ENCODE data around the gene CXCL11.
"Not testable (repeated sequence)": the region's sequence is repeated elsewhere in the genome, so short reads cannot be mapped to it uniquely, and the experiment has no call there.

Gene CXCL11

GRCh38 chr4:76000279-76000678 is 35.6 kb downstream of the CXCL11 start:
- DNase-seq = no peak

GRCh38 chr4:75998525-75999147 is 37.2 kb downstream of the CXCL11 start:
- DNase-seq = not testable (repeated sequence)

GRCh38 chr4:75997946-75998345 is 37.9 kb downstream of the CXCL11 start:
- no peak for DNase-seq

- DNase-seq = no peak
Observed at GRCh38 chr4:75997081-75997480, 38.8 kb downstream of the CXCL11 start.

- DNase-seq = no peak
Observed at GRCh38 chr4:75995727-75996126, 40.1 kb downstream of the CXCL11 start.

- no peak for DNase-seq
Observed at GRCh38 chr4:75992462-75992861, 43.4 kb downstream of the CXCL11 start.

GRCh38 chr4:75989846-75990528 is 45.9 kb downstream of the CXCL11 start:
- DNase-seq = no peak

- DNase-seq = no peak
Observed at GRCh38 chr4:75985116-75985515, 50.8 kb downstream of the CXCL11 start.

Measured in cortex of kidney (tissue), 1 donor.